Tibial artery (tissue), 4 donors: ENCODE measurements around the gene PCGF2.

Experiments
- DNase-seq, 2 donors: peaks; one replicate each; pipeline ENCODE4 v3.0.0-alpha.2; 2019
- H3K27ac ChIP-seq, 2 donors: fragments of 200-600 bp; sonication (generic) in 1 of 2; 1 replicate in 1 of 2; 2 replicates in 1 of 2; pipeline ENCODE4 v1.5.1; 2018 to 2019; ENCODE audit warnings: mild to moderate bottlenecking in 1 of 2
- H3K27me3 ChIP-seq, 2 donors: fragments of 200-600 bp; sonication (generic) in 1 of 2; one replicate each; pipeline versions ENCODE4 v1.5.1 to v1.6.0; 2016 to 2019
- H3K36me3 ChIP-seq, 3 donors: fragments of 200-600 bp; sonication (generic) in 2 of 3; one replicate each; pipeline ENCODE4 v1.5.1; 2016 to 2019; ENCODE audit warnings: mild to moderate bottlenecking in 2 of 3
- H3K4me1 ChIP-seq, 4 donors: fragments of 200-600 bp; sonication (generic) in 2 of 4; 1 replicate in 3 of 4; 2 replicates in 1 of 4; pipeline ENCODE4 v1.5.1; 2016 to 2019
- H3K4me3 ChIP-seq, 2 donors: fragments of 200-600 bp; sonication (generic) in 1 of 2; 1 replicate in 1 of 2; 2 replicates in 1 of 2; pipeline ENCODE4 v1.5.1; 2018 to 2019; ENCODE audit warnings: mild to moderate bottlenecking in 2 of 2
- H3K9me3 ChIP-seq, 3 donors: fragments of 200-600 bp; sonication (generic) in 1 of 3; one replicate each; pipeline ENCODE4 v1.5.1; 2016 to 2019
- intact Hi-C: fragments of 100-400 bp; cut with DNase I; formaldehyde crosslinking; loops from one replicate; pipeline ENCODE4 v1.15.0; 2023; ENCODE audit warnings: low total_unique reads
- TF ChIP-seq, protein P1 (sequence below), 2 experiments: fragments of 200-600 bp in 1 of 2; fragments of 450-650 bp in 1 of 2; IDR thresholded peaks; one replicate each; pipeline ENCODE4 v1.5.1; 2017 to 2019; ENCODE audit warnings: antibody characterized with exemption in 2 of 2, mild to moderate bottlenecking in 1 of 2, moderate library complexity in 1 of 2

Gene PCGF2

GRCh38 chr17:38725066-38725465, 23.1 kb downstream of the PCGF2 start:
- TF ChIP-seq, protein P1, sequence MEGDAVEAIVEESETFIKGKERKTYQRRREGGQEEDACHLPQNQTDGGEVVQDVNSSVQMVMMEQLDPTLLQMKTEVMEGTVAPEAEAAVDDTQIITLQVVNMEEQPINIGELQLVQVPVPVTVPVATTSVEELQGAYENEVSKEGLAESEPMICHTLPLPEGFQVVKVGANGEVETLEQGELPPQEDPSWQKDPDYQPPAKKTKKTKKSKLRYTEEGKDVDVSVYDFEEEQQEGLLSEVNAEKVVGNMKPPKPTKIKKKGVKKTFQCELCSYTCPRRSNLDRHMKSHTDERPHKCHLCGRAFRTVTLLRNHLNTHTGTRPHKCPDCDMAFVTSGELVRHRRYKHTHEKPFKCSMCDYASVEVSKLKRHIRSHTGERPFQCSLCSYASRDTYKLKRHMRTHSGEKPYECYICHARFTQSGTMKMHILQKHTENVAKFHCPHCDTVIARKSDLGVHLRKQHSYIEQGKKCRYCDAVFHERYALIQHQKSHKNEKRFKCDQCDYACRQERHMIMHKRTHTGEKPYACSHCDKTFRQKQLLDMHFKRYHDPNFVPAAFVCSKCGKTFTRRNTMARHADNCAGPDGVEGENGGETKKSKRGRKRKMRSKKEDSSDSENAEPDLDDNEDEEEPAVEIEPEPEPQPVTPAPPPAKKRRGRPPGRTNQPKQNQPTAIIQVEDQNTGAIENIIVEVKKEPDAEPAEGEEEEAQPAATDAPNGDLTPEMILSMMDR (IDR thresholded peaks at IDR 0.05), result no peak
- no peak for DNase-seq
- Histone ChIP-seq H3K4me1 (peaks cover 0 to 17% (median 8%) of the 10 kb centered on the region in 4 donors), H3K36me3 (peaks cover 19 to 65% (median 49%) of the 10 kb centered on the region in 3 donors), H3K4me3 (no peak overlapping the region), H3K27me3 (no peaks in the 10 kb centered on the region), H3K9me3 (no peaks in the 10 kb centered on the region), H3K27ac (no peak overlapping the region)
- intact Hi-C loops, result no loop called here

- no peaks in the 10 kb centered on the region for H3K9me3 ChIP-seq
- peaks cover 24 to 71% (median 55%) of the 10 kb centered on the region in 3 donors for H3K36me3 ChIP-seq
- peaks cover 0 to 13% (median 5%) of the 10 kb centered on the region in 4 donors for H3K4me1 ChIP-seq
- intact Hi-C loops, result no loop called here
- no peak overlapping the region for H3K27ac ChIP-seq
- peak in 1 of 2 donors; percentile 54 for DNase-seq
- no peaks in the 10 kb centered on the region for H3K27me3 ChIP-seq
- TF ChIP-seq, protein P1 (IDR thresholded peaks at IDR 0.05), result no peak
- no peak overlapping the region for H3K4me3 ChIP-seq
These were observed 23.7 kb downstream of the PCGF2 start for GRCh38 chr17:38724337-38724988.

- H3K36me3 ChIP-seq, result peaks cover 37 to 97% (median 74%) of the 10 kb centered on the region in 3 donors
- no peaks in the 10 kb centered on the region for H3K27me3 ChIP-seq
- no peak for DNase-seq
- no peak overlapping the region for H3K4me3 ChIP-seq
- TF ChIP-seq, protein P1 (IDR thresholded peaks at IDR 0.05), result no peak
- peaks cover 0 to 6% (median 1%) of the 10 kb centered on the region in 4 donors for H3K4me1 ChIP-seq
- intact Hi-C loops, result no loop called here
- no peak overlapping the region for H3K27ac ChIP-seq
- H3K9me3 ChIP-seq, result no peaks in the 10 kb centered on the region
These were observed 26.3 kb downstream of the PCGF2 start for GRCh38 chr17:38721802-38722201.

- H3K27ac ChIP-seq, result no peak overlapping the region
- intact Hi-C loops, result no loop called here
- H3K4me3 ChIP-seq, result no peak overlapping the region
- TF ChIP-seq, protein P1 (IDR thresholded peaks at IDR 0.05), result no peak
- H3K36me3 ChIP-seq, result peaks cover 45 to 100% (median 83%) of the 10 kb centered on the region in 3 donors
- DNase-seq, result no peak
- no peaks in the 10 kb centered on the region for H3K27me3 ChIP-seq
- H3K9me3 ChIP-seq, result no peaks in the 10 kb centered on the region
- H3K4me1 ChIP-seq, result peaks cover 0 to 6% (median 1%) of the 10 kb centered on the region in 4 donors
These were observed 27.2 kb downstream of the PCGF2 start for GRCh38 chr17:38720941-38721340.

DNA sequence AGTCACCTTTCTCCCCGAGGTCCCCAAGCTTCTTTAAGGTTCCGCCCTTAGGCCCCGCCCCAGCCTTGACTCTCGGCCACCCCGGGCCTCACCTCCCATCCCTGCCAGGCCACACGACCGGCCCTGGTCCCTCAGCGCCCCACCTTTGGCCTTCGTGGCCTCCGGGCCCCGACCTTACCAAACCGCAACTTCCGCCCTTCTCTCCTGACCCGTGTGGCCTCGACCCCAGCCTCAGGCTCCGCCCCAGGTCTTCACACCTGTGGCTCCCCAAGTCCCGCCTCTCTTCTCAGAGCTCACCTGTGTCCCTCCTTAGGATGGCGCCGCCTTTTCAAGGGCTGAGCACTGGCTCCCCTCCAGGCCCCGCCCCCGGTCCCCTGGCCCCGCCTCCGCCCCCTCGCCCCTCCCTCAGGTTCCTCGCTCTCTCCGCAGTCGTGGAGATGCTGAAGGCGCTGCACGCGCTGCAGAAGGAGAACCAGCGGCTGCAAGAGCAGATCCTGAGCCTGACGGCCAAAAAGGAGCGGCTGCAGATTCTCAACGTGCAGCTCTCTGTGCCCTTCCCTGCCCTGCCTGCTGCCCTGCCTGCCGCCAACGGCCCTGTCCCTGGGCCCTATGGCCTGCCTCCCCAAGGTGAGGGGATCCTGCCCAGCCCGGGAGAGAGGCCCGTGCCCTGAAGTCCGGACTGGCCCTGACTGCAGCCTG, 28.0 kb downstream of the PCGF2 start:
- Histone ChIP-seq H3K9me3 (no peaks in the 10 kb centered on the region), H3K27me3 (no peaks in the 10 kb centered on the region), H3K36me3 (peaks cover 53 to 100% (median 84%) of the 10 kb centered on the region in 3 donors), H3K27ac (no peak overlapping the region), H3K4me1 (peaks cover 0 to 6% (median 1%) of the 10 kb centered on the region in 4 donors), H3K4me3 (no peak overlapping the region)
- intact Hi-C loops, result no loop called here
- no peak for DNase-seq
- TF ChIP-seq, protein P1 (IDR thresholded peaks at IDR 0.05), result no peak
